GM23338 (cell line): ENCODE data around the gene RPL28. TPM values are rescaled to one million over a fixed set of nuclear protein-coding genes. Genes with fewer than 3 reads are reported as not detected.

Experiments
- ATAC-seq: fragments of 200-7000 bp; cut with Tn5 transposase; 3 replicates; pipeline ENCODE4 v1.9.1; 2020
- DNase-seq: peaks from one replicate; pipeline ENCODE4 v3.0.0-alpha.2; 2015; ENCODE audit warnings: low spot score
- H2AFZ ChIP-seq: fragments of 200-600 bp; sonication (generic); 2 replicates; pipeline ENCODE4 v1.8.0; 2016; ENCODE audit warnings: antibody characterized with exemption, mild to moderate bottlenecking, moderate library complexity
- H3F3A ChIP-seq: fragments of 200-600 bp; sonication (generic); replicated peaks from 2 replicates; pipeline ENCODE4 v1.8.0; 2017; ENCODE audit warnings: antibody characterized with exemption, mixed run types, low read depth
- H3K27ac ChIP-seq: fragments of 200-600 bp; sonication (generic); 2 replicates; pipeline ENCODE4 v1.6.1; 2016; ENCODE audit warnings: low read depth
- H3K27me3 ChIP-seq: fragments of 200-600 bp; sonication (generic); 2 replicates; pipeline ENCODE4 v1.8.0; 2016; ENCODE audit warnings: mild to moderate bottlenecking, mixed run types, moderate library complexity; ENCODE audit not compliant: insufficient read depth
- H3K36me3 ChIP-seq: fragments of 200-600 bp; sonication (generic); 2 replicates; pipeline ENCODE4 v1.8.0; 2016; ENCODE audit warnings: mild to moderate bottlenecking; ENCODE audit not compliant: insufficient read depth
- H3K4me1 ChIP-seq: fragments of 200-600 bp; sonication (generic); 2 replicates; pipeline ENCODE4 v1.8.0; 2016; ENCODE audit warnings: mild to moderate bottlenecking, moderate library complexity; ENCODE audit not compliant: insufficient read depth
- H3K4me2 ChIP-seq: fragments of 200-600 bp; sonication (generic); 2 replicates; pipeline ENCODE4 v1.7.1; 2017; ENCODE audit warnings: mixed run types
- H3K4me3 ChIP-seq: fragments of 200-600 bp; sonication (generic); 2 replicates; pipeline ENCODE4 v1.6.1; 2016; ENCODE audit warnings: mixed run types
- H3K79me2 ChIP-seq: fragments of 200-600 bp; sonication (generic); replicated peaks from 2 replicates; pipeline ENCODE4 v1.8.0; 2017; ENCODE audit warnings: mild to moderate bottlenecking; ENCODE audit not compliant: insufficient read depth
- H3K9me2 ChIP-seq: fragments of 200-600 bp; sonication (generic); 2 replicates; pipeline ENCODE4 v1.8.0; 2017; ENCODE audit not compliant: insufficient read depth
- H4K20me1 ChIP-seq: fragments of 200-600 bp; sonication (generic); replicated peaks from 2 replicates; pipeline ENCODE4 v1.8.0; 2017; ENCODE audit warnings: mild to moderate bottlenecking; ENCODE audit not compliant: insufficient read depth
- H3K27ac Mint-ChIP-seq: 2 replicates; pipeline ENCODE4 v1.8.0; 2020; ENCODE audit warnings: inconsistent platforms, mild to moderate bottlenecking, moderate library complexity, mixed read lengths
- H3K27me3 Mint-ChIP-seq: 3 replicates; pipeline ENCODE4 v1.8.0; 2022; ENCODE audit warnings: low read depth, mild to moderate bottlenecking, moderate library complexity, mixed read lengths, inconsistent platforms; ENCODE audit not compliant: insufficient read depth, poor library complexity
- H3K36me3 Mint-ChIP-seq: 3 replicates; pipeline ENCODE4 v1.8.0; 2021; ENCODE audit warnings: low read depth, mild to moderate bottlenecking, inconsistent platforms, moderate library complexity, mixed read lengths
- H3K4me1 Mint-ChIP-seq: 3 replicates; pipeline ENCODE4 v1.8.0; 2020; ENCODE audit warnings: mild to moderate bottlenecking, inconsistent platforms, mixed read lengths
- H3K4me3 Mint-ChIP-seq: 3 replicates; pipeline ENCODE4 v1.8.0; 2021; ENCODE audit warnings: moderate library complexity, mild to moderate bottlenecking, inconsistent platforms, mixed read lengths
- H3K9me3 Mint-ChIP-seq: 3 replicates; pipeline ENCODE4 v1.8.0; 2020; ENCODE audit warnings: moderate library complexity, mild to moderate bottlenecking, inconsistent platforms, mixed read lengths
- CTCF ChIP-seq, 2 experiments: fragments of 200-600 bp in 1 of 2; sonication (generic) in 1 of 2; conservative IDR thresholded peaks; 2 replicates each; pipeline versions ENCODE4 v1.5.1 to v1.6.1; 2016 to 2017; ENCODE audit warnings: antibody characterized with exemption in 2 of 2, low read depth in 2 of 2, mild to moderate bottlenecking in 2 of 2, moderate library complexity in 1 of 2
- ETS1 ChIP-seq: IDR thresholded peaks from 2 replicates; pipeline ENCODE4 v1.6.1; 2016; ENCODE audit warnings: antibody characterized with exemption
- EZH2phosphoT487 ChIP-seq: fragments of 200-600 bp; sonication (generic); IDR thresholded peaks from one replicate; pipeline ENCODE4 v1.8.1; 2018; ENCODE audit warnings: antibody characterized with exemption; ENCODE audit not compliant: unreplicated experiment
- NANOG ChIP-seq: IDR thresholded peaks from 2 replicates; pipeline ENCODE4 v1.6.1; 2016; ENCODE audit warnings: antibody characterized with exemption, borderline replicate concordance
- STAT1 ChIP-seq: IDR thresholded peaks from one replicate; pipeline ENCODE4 v1.6.1; 2016; ENCODE audit warnings: antibody characterized with exemption; ENCODE audit not compliant: unreplicated experiment
- ZNF331 ChIP-seq: fragments of 250-450 bp; sonication (Bioruptor Pico); IDR thresholded peaks from 2 replicates; pipeline ENCODE4 v1.5.0; 2020; ENCODE audit warnings: low read depth, mild to moderate bottlenecking, moderate library complexity
- ZNF462 ChIP-seq: fragments of 250-450 bp; sonication (Bioruptor Pico); IDR thresholded peaks from 2 replicates; pipeline ENCODE4 v1.5.0; 2020; ENCODE audit warnings: mild to moderate bottlenecking, moderate library complexity
- polyA plus RNA-seq: library from polyadenylated mRNA; unstranded; fragments of >200 nt; fragmentation: Nextera tagmentation; extraction: Ambion mirVana; gene quantifications from 2 replicates; pipeline ENCODE4 v1.2.1, GENCODE V29; 2016
- total RNA-seq: library from RNA; depleted of rRNA; stranded (reverse); fragments of >200 nt; shearing (Covaris generic); gene quantifications from 2 replicates; pipeline ENCODE4 v1.2.3, GENCODE V29; 2014

RPL28 gene
- total and polyA plus RNA-seq, 2 experiments from 2014 or later = 737 to 1,528 TPM

GRCh38 chr19:55392820-55393761 lies 7.4 kb downstream of the RPL28 start (continued):
- TF ChIP-seq ZNF462 (CRISPR knock-in tag) = no peak
- no peak for TF ChIP-seq NANOG

GRCh38 chr19:55398200-55398925 lies 12.6 kb downstream of the RPL28 start:
- H3K79me2 ChIP-seq = peaks cover 4% of the 10 kb centered on the region
- H3K4me3 ChIP-seq = no peak overlapping the region
- no peak; the same call in 2 of the 3 replicates for ATAC-seq
- no peak overlapping the region for H3K4me3 Mint-ChIP-seq
- H3K9me2 ChIP-seq = no peaks in the 10 kb centered on the region
- H4K20me1 ChIP-seq = peaks cover 22% of the 10 kb centered on the region
- H3K36me3 ChIP-seq = peaks cover 21% of the 10 kb centered on the region
- H3K4me2 ChIP-seq = no peak overlapping the region
- peaks cover 6% of the 10 kb centered on the region for H3K27me3 Mint-ChIP-seq
- no peak overlapping the region for H3K27ac Mint-ChIP-seq
- H3K27ac ChIP-seq = no peak overlapping the region
- H2AFZ ChIP-seq = no peak overlapping the region
- peaks cover 8% of the 10 kb centered on the region for H3K4me1 ChIP-seq
- peaks cover 15% of the 10 kb centered on the region for H3K4me1 Mint-ChIP-seq
- peaks cover 28% of the 10 kb centered on the region for H3K36me3 Mint-ChIP-seq
- DNase-seq = no peak
- H3K9me3 Mint-ChIP-seq = no peaks in the 10 kb centered on the region
- H3K27me3 ChIP-seq = no peaks in the 10 kb centered on the region
- H3F3A ChIP-seq = peaks cover 39% of the 10 kb centered on the region
- TF ChIP-seq EZH2phosphoT487 (no peak), CTCF (conservative IDR thresholded peaks at IDR 0.05; ENCODE audit: low read depth in 2 of 2) (no peak), ETS1 (no peak), STAT1 (no peak), ZNF331 (CRISPR knock-in tag) (no peak)
